Lower lobe of right lung (tissue), 2 donors: ENCODE results near the gene FRAS1. TPM values are rescaled to one million over a fixed set of nuclear protein-coding genes. Genes with fewer than 3 reads are reported as not detected.

Experiments used
- ATAC-seq, 2 donors: fragments of 200-7000 bp; cut with Tn5 transposase; one replicate each; pipeline ENCODE4 v1.9.1; 2020 to 2022; ENCODE audit warnings: mild to moderate bottlenecking in 2 of 2, moderate library complexity in 2 of 2
- DNase-seq: peaks from one replicate; pipeline ENCODE4 v3.0.0-alpha.2; 2020
- H3K27ac ChIP-seq: fragments of 200-600 bp; one replicate; pipeline ENCODE4 v1.8.0; 2022
- H3K27me3 ChIP-seq: fragments of 200-600 bp; one replicate; pipeline ENCODE4 v1.8.0; 2022; ENCODE audit warnings: low read depth
- H3K36me3 ChIP-seq: fragments of 200-600 bp; one replicate; pipeline ENCODE4 v1.8.0; 2022; ENCODE audit warnings: mild to moderate bottlenecking
- H3K4me1 ChIP-seq: fragments of 200-600 bp; one replicate; pipeline ENCODE4 v1.8.0; 2022
- H3K4me3 ChIP-seq: fragments of 200-600 bp; one replicate; pipeline ENCODE4 v1.8.0; 2022; ENCODE audit warnings: mild to moderate bottlenecking
- H3K9me3 ChIP-seq: fragments of 200-600 bp; one replicate; pipeline ENCODE4 v1.8.0; 2022
- intact Hi-C: fragments of 100-400 bp; cut with DNase I; formaldehyde crosslinking; loops from one replicate; pipeline ENCODE4 v1.11.0; 2022
- total RNA-seq: library from RNA; stranded (reverse); fragmentation: NEBNext Ultra II Directional; extraction: Animal tissue kit (Norgen Biotek cat#: 25700); gene quantifications from one replicate; pipeline ENCODE4 v1.2.1, GENCODE V29; 2021
- TF ChIP-seq, protein P1 (sequence below): fragments of 200-600 bp; IDR thresholded peaks from one replicate; pipeline ENCODE4 v1.8.0; 2022; ENCODE audit warnings: antibody characterized with exemption, mild to moderate bottlenecking
- donor health status: DM: no; HTN: yes; CAD: no; lungs with severe emphysema.

Gene FRAS1
- total RNA-seq, 1 donor from 2014 or later = 9.2 TPM

GRCh38 chr4:78032446-78032845, 24.7 kb upstream of the FRAS1 start:
- DNase-seq = no peak
- no peaks in the 10 kb centered on the region for H3K27me3 ChIP-seq
- H3K9me3 ChIP-seq = no peaks in the 10 kb centered on the region
- H3K4me1 ChIP-seq = no peaks in the 10 kb centered on the region
- H3K4me3 ChIP-seq = no peak overlapping the region
- TF ChIP-seq, protein P1, sequence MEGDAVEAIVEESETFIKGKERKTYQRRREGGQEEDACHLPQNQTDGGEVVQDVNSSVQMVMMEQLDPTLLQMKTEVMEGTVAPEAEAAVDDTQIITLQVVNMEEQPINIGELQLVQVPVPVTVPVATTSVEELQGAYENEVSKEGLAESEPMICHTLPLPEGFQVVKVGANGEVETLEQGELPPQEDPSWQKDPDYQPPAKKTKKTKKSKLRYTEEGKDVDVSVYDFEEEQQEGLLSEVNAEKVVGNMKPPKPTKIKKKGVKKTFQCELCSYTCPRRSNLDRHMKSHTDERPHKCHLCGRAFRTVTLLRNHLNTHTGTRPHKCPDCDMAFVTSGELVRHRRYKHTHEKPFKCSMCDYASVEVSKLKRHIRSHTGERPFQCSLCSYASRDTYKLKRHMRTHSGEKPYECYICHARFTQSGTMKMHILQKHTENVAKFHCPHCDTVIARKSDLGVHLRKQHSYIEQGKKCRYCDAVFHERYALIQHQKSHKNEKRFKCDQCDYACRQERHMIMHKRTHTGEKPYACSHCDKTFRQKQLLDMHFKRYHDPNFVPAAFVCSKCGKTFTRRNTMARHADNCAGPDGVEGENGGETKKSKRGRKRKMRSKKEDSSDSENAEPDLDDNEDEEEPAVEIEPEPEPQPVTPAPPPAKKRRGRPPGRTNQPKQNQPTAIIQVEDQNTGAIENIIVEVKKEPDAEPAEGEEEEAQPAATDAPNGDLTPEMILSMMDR = no peak
- ATAC-seq = no peak
- no peak overlapping the region for H3K27ac ChIP-seq
- H3K36me3 ChIP-seq = no peaks in the 10 kb centered on the region
- intact Hi-C loops = no loop called here

GRCh38 chr4:78032929-78033328, 24.2 kb upstream of the FRAS1 start:
- H3K4me1 ChIP-seq = no peaks in the 10 kb centered on the region
- no peaks in the 10 kb centered on the region for H3K27me3 ChIP-seq
- ATAC-seq (no peak), DNase-seq (no peak)
- no peak overlapping the region for H3K4me3 ChIP-seq
- TF ChIP-seq, protein P1 = no peak
- H3K27ac ChIP-seq = no peak overlapping the region
- H3K36me3 ChIP-seq = no peaks in the 10 kb centered on the region
- intact Hi-C loops = no loop called here
- H3K9me3 ChIP-seq = no peaks in the 10 kb centered on the region

- no peaks in the 10 kb centered on the region for H3K36me3 ChIP-seq
- H3K4me3 ChIP-seq = no peak overlapping the region
- intact Hi-C loops = no loop called here
- ATAC-seq (no peak), DNase-seq (no peak)
- TF ChIP-seq, protein P1 = no peak
- no peak overlapping the region for H3K27ac ChIP-seq
- H3K4me1 ChIP-seq = no peaks in the 10 kb centered on the region
- no peaks in the 10 kb centered on the region for H3K9me3 ChIP-seq
- H3K27me3 ChIP-seq = peaks cover 3% of the 10 kb centered on the region
These were observed 23.3 kb upstream of the FRAS1 start for GRCh38 chr4:78033861-78034260.

GRCh38 chr4:78038704-78039103, 18.4 kb upstream of the FRAS1 start:
- TF ChIP-seq, protein P1 = no peak
- intact Hi-C loops = no loop called here
- peaks cover 5% of the 10 kb centered on the region for H3K27me3 ChIP-seq
- H3K9me3 ChIP-seq = no peaks in the 10 kb centered on the region
- H3K27ac ChIP-seq = no peak overlapping the region
- no peaks in the 10 kb centered on the region for H3K4me1 ChIP-seq
- no peak for ATAC-seq
- DNase-seq = no peak
- H3K4me3 ChIP-seq = no peak overlapping the region
- no peaks in the 10 kb centered on the region for H3K36me3 ChIP-seq

GRCh38 chr4:78039678-78040077, 17.4 kb upstream of the FRAS1 start:
- DNase-seq (no peak), ATAC-seq (no peak)
- intact Hi-C loops = no loop called here
- H3K4me3 ChIP-seq = no peak overlapping the region
- TF ChIP-seq, protein P1 = no peak
- no peaks in the 10 kb centered on the region for H3K4me1 ChIP-seq
- H3K27me3 ChIP-seq = peaks cover 5% of the 10 kb centered on the region
- H3K9me3 ChIP-seq = no peaks in the 10 kb centered on the region
- H3K36me3 ChIP-seq = no peaks in the 10 kb centered on the region
- H3K27ac ChIP-seq = no peak overlapping the region

- TF ChIP-seq, protein P1 = no peak
- H3K36me3 ChIP-seq = no peaks in the 10 kb centered on the region
- H3K4me3 ChIP-seq = no peak overlapping the region
- intact Hi-C loops = no loop called here
- H3K9me3 ChIP-seq = no peaks in the 10 kb centered on the region
- DNase-seq (no peak), ATAC-seq (no peak)
- H3K27me3 ChIP-seq = peaks cover 5% of the 10 kb centered on the region
- no peaks in the 10 kb centered on the region for H3K4me1 ChIP-seq
- no peak overlapping the region for H3K27ac ChIP-seq
These were observed 16.7 kb upstream of the FRAS1 start for GRCh38 chr4:78040431-78040830.
